ENCODE data around the gene ZNF428. TPM values are rescaled to one million over a fixed set of nuclear protein-coding genes. Genes with fewer than 3 reads are reported as not detected.

The ZNF428 gene
- total RNA-seq, 4 donors from 2014 or later, result 28.9 to 61.5 (median 33.5) TPM

GRCh38 chr19:43612374-43612773 lies 7.1 kb downstream of the ZNF428 start:
- no peak for TF ChIP-seq POLR2A (IDR thresholded peaks at IDR 0.05)
- TF ChIP-seq, protein P1, sequence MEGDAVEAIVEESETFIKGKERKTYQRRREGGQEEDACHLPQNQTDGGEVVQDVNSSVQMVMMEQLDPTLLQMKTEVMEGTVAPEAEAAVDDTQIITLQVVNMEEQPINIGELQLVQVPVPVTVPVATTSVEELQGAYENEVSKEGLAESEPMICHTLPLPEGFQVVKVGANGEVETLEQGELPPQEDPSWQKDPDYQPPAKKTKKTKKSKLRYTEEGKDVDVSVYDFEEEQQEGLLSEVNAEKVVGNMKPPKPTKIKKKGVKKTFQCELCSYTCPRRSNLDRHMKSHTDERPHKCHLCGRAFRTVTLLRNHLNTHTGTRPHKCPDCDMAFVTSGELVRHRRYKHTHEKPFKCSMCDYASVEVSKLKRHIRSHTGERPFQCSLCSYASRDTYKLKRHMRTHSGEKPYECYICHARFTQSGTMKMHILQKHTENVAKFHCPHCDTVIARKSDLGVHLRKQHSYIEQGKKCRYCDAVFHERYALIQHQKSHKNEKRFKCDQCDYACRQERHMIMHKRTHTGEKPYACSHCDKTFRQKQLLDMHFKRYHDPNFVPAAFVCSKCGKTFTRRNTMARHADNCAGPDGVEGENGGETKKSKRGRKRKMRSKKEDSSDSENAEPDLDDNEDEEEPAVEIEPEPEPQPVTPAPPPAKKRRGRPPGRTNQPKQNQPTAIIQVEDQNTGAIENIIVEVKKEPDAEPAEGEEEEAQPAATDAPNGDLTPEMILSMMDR (IDR thresholded peaks at IDR 0.05), result no peak
- peaks cover 0 to 4% of the 10 kb centered on the region in 2 donors for H3K4me1 ChIP-seq
- no peaks in the 10 kb centered on the region for H3K27me3 ChIP-seq
- intact Hi-C loops (cut with DNase I), result no loop called here
- no peaks in the 10 kb centered on the region for H3K9me3 ChIP-seq
- H3K4me3 ChIP-seq (replicated peaks in 1 of 3), result no peak overlapping the region
- H3K27ac ChIP-seq, result no peak overlapping the region
- H3K36me3 ChIP-seq, result peaks cover 5 to 14% of the 10 kb centered on the region in 2 donors
- DNase-seq, result no peak
- 95 to 96% methylated on average over 12 of the region's 12 CpGs for WGBS, 2 donors

DNA sequence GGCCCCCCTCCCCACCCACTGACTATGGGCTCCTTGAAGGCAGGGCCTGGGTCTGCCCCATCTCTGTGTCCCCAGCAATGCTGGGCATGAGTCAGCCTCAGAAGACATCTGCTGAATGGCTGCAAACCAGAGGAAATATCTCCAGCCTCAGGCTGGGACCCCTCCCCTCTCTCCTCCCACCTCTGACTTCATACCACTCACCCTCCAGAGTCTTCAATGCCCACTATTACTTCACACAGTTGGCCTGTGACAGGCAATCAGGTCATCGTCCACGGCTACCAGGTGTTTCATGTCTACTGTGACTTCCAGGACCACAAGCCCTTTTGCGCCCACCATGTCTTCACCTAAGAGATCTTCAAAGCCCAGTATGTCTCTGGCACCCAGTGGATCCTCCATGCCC lies 7.6 kb downstream of the ZNF428 start, which contains the start of gene SRRM5:
SRRM5 (plus strand) TSS at position 301 of the 400 bp plus-strand sequence; CDS start at position 335, 34 bp downstream.
- intact Hi-C loops (cut with DNase I), result no loop called here
- no peaks in the 10 kb centered on the region for H3K9me3 ChIP-seq
- H3K27ac ChIP-seq, result no peak within 1 kb of the TSS
- H3K4me3 ChIP-seq (replicated peaks in 1 of 3), result no peak within 1 kb of the TSS
- peaks cover 5 to 14% of the 10 kb centered on the region in 2 donors for H3K36me3 ChIP-seq
- TF ChIP-seq, protein P1 (IDR thresholded peaks at IDR 0.05), result no peak
- no peak for TF ChIP-seq POLR2A (IDR thresholded peaks at IDR 0.05)
- WGBS, 2 donors, result 93 to 98% methylated on average over 3 of the region's 3 CpGs
- no peak for DNase-seq
- H3K27me3 ChIP-seq, result no peaks in the 10 kb centered on the region
- H3K4me1 ChIP-seq, result peaks cover 0 to 4% of the 10 kb centered on the region in 2 donors

- no peak overlapping the region for H3K27ac ChIP-seq
- peaks cover 0 to 1% of the 10 kb centered on the region in 2 donors for H3K4me1 ChIP-seq
- no peak for TF ChIP-seq POLR2A (IDR thresholded peaks at IDR 0.05)
- TF ChIP-seq, protein P1 (IDR thresholded peaks at IDR 0.05), result no peak
- WGBS, 2 donors, result 62 to 86% methylated on average over 3 of the region's 3 CpGs
- DNase-seq, result no peak
- intact Hi-C loops (cut with DNase I), result no loop called here
- H3K36me3 ChIP-seq, result peaks cover 5 to 14% of the 10 kb centered on the region in 2 donors
- no peak overlapping the region for H3K4me3 ChIP-seq (replicated peaks in 1 of 3)
- no peaks in the 10 kb centered on the region for H3K27me3 ChIP-seq
- H3K9me3 ChIP-seq, result no peaks in the 10 kb centered on the region
Measured at GRCh38 chr19:43610493-43610892, 8.9 kb downstream of the ZNF428 start.

DNA sequence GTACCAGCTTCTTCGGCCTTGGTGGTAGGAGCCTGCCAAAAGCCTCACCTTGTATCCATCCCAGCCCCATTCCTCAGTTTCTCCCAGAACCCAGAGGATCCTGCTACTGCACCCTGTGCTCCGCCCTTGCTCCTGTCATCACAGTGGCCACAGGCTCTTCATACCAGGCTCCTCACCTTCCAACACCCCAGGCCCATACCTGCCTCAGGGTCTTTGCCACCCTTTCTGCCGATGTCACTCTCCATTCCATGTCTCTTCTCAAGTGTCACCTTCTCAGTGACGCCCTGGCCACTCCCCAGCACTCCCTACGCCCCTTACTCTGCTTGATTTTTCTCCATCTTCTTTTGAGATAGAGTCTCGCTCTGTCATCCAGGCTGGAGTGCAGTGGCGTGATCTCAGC lies 9.6 kb downstream of the ZNF428 start:
- Histone ChIP-seq H3K4me3 (replicated peaks in 1 of 3) (no peak overlapping the region), H3K27ac (no peak overlapping the region), H3K9me3 (no peaks in the 10 kb centered on the region), H3K27me3 (no peaks in the 10 kb centered on the region), H3K36me3 (peaks cover 5 to 14% of the 10 kb centered on the region in 2 donors), H3K4me1 (no peaks in the 10 kb centered on the region)
- TF ChIP-seq POLR2A (IDR thresholded peaks at IDR 0.05), result no peak
- TF ChIP-seq, protein P1 (IDR thresholded peaks at IDR 0.05), result no peak
- intact Hi-C loops (cut with DNase I), result no loop called here
- no peak for DNase-seq
- WGBS, 2 donors, result 86 to 87% methylated on average over 7 of the region's 7 CpGs

- H3K36me3 ChIP-seq, result peaks cover 0 to 6% of the 10 kb centered on the region in 2 donors
- intact Hi-C loops (cut with DNase I), result no loop called here
- 86 to 92% methylated on average over 22 to 28 of the region's 28 CpGs for WGBS, 2 donors
Measured at GRCh38 chr19:43607238-43608205, 11.9 kb downstream of the ZNF428 start.

More at GRCh38 chr19:43607238-43608205, 11.9 kb downstream of the ZNF428 start:
- no peak overlapping the region for H3K27ac ChIP-seq
- TF ChIP-seq POLR2A (IDR thresholded peaks at IDR 0.05), result no peak
- TF ChIP-seq, protein P1 (IDR thresholded peaks at IDR 0.05), result no peak
- H3K9me3 ChIP-seq, result no peaks in the 10 kb centered on the region
- H3K4me3 ChIP-seq (replicated peaks in 1 of 3), result no peak overlapping the region
- no peaks in the 10 kb centered on the region for H3K27me3 ChIP-seq
- H3K4me1 ChIP-seq, result no peaks in the 10 kb centered on the region
- DNase-seq, result no peak

All from thyroid gland (tissue), 4 donors.